ENCODE results near the gene SUCLG2.

GRCh38 chr3:67377299-67377698 lies 277.1 kb downstream of the SUCLG2 start:
- no peak for TF ChIP-seq CTCF (optimal IDR thresholded peaks at IDR 0.05 in 1 of 3, IDR thresholded peaks at IDR 0.05 in 1 of 3, conservative IDR thresholded peaks at IDR 0.05 in 1 of 3; ENCODE audit: extremely low read depth in 1 of 3, insufficient read depth in 2 of 3, low read length in 3 of 3)
- TF ChIP-seq EZH2 (IDR thresholded peaks at IDR 0.05; ENCODE audit: low read length) = no peak
